Endothelial cell (in vitro differentiated cells): ENCODE data around the gene KIAA1210. TPM values are rescaled to one million over a fixed set of nuclear protein-coding genes. Genes with fewer than 3 reads are reported as not detected.
"Not testable (repeated sequence)": the region's sequence is repeated elsewhere in the genome, so short reads cannot be mapped to it uniquely, and the experiment has no call there.

Source experiments
- DNase-seq: peaks from one replicate; pipeline ENCODE4 v3.0.0; 2021; ENCODE audit warnings: low spot score
- H3K27ac Mint-ChIP-seq: one replicate; pipeline ENCODE4 v1.8.0; 2021; ENCODE audit warnings: mixed read lengths, inconsistent platforms; ENCODE audit not compliant: unreplicated experiment
- H3K27me3 Mint-ChIP-seq: one replicate; pipeline ENCODE4 v1.8.0; 2021; ENCODE audit warnings: mild to moderate bottlenecking, moderate library complexity, mixed read lengths, inconsistent platforms; ENCODE audit not compliant: unreplicated experiment
- H3K36me3 Mint-ChIP-seq: one replicate; pipeline ENCODE4 v1.8.0; 2021; ENCODE audit warnings: mild to moderate bottlenecking, low read depth, mixed read lengths, inconsistent platforms; ENCODE audit not compliant: unreplicated experiment
- H3K4me1 Mint-ChIP-seq: one replicate; pipeline ENCODE4 v1.8.0; 2021; ENCODE audit warnings: mild to moderate bottlenecking, mixed read lengths, inconsistent platforms; ENCODE audit not compliant: unreplicated experiment
- H3K4me3 Mint-ChIP-seq: one replicate; pipeline ENCODE4 v1.8.0; 2021; ENCODE audit warnings: mild to moderate bottlenecking, mixed read lengths, inconsistent platforms; ENCODE audit not compliant: unreplicated experiment
- H3K9me3 Mint-ChIP-seq: one replicate; pipeline ENCODE4 v1.8.0; 2021; ENCODE audit warnings: mixed read lengths, inconsistent platforms; ENCODE audit not compliant: unreplicated experiment
- CTCF ChIP-seq: fragments of 200-600 bp; sonication (generic); IDR thresholded peaks from one replicate; pipeline ENCODE4 v1.5.0; 2021; ENCODE audit warnings: antibody characterized with exemption; ENCODE audit not compliant: unreplicated experiment
- total RNA-seq: library from RNA; stranded (reverse); fragmentation: NEBNext Ultra II Directional; extraction: Animal tissue kit (Norgen Biotek cat#: 25700); gene quantifications from one replicate; pipeline ENCODE4 v1.2.1, GENCODE V29; 2021; ENCODE audit not compliant: unreplicated experiment

The KIAA1210 gene
- total RNA-seq, 1 donor from 2014 or later, result not detected

GRCh38 chrX:119036107-119037029 lies 91.2 kb downstream of the KIAA1210 start:
- Mint-ChIP-seq H3K36me3 (peaks cover 5% of the 10 kb centered on the region), H3K27me3 (no peaks in the 10 kb centered on the region), H3K4me1 (no peaks in the 10 kb centered on the region), H3K27ac (no peak overlapping the region), H3K9me3 (peaks cover 5% of the 10 kb centered on the region), H3K4me3 (no peak overlapping the region)
- no peak for DNase-seq
- no peak for TF ChIP-seq CTCF

GRCh38 chrX:119030990-119031389 lies 96.6 kb downstream of the KIAA1210 start:
- no peak overlapping the region for H3K27ac Mint-ChIP-seq
- H3K4me3 Mint-ChIP-seq, result no peak overlapping the region
- peaks cover 5% of the 10 kb centered on the region for H3K9me3 Mint-ChIP-seq
- H3K27me3 Mint-ChIP-seq, result peaks cover 3% of the 10 kb centered on the region
- TF ChIP-seq CTCF, result no peak
- no peaks in the 10 kb centered on the region for H3K4me1 Mint-ChIP-seq
- H3K36me3 Mint-ChIP-seq, result peaks cover 5% of the 10 kb centered on the region
- DNase-seq, result no peak

- not testable (repeated sequence) for H3K9me3 Mint-ChIP-seq, H3K27me3 Mint-ChIP-seq, H3K4me1 Mint-ChIP-seq, H3K27ac Mint-ChIP-seq, DNase-seq, H3K36me3 Mint-ChIP-seq, H3K4me3 Mint-ChIP-seq
These were observed 98.0 kb downstream of the KIAA1210 start for GRCh38 chrX:119029656-119030055.

GRCh38 chrX:119028733-119029330 lies 98.8 kb downstream of the KIAA1210 start:
- Mint-ChIP-seq H3K9me3 (peaks cover under 1% of the 10 kb centered on the region), H3K27ac (no peak overlapping the region), H3K27me3 (peaks cover 3% of the 10 kb centered on the region), H3K4me1 (no peaks in the 10 kb centered on the region), H3K36me3 (peaks cover 5% of the 10 kb centered on the region), H3K4me3 (no peak overlapping the region)
- no peak for TF ChIP-seq CTCF
- DNase-seq, result no peak

Other genes starting within 250 kb of the KIAA1210 start
- gene LONRF3, start 153.2 kb downstream of the KIAA1210 start, total RNA-seq, result 12.4 TPM
- gene CT47C1, start 54.8 kb downstream of the KIAA1210 start, total RNA-seq, result not detected
- 153 TPM for gene PGRMC1, start 108.5 kb upstream of the KIAA1210 start, total RNA-seq